ENCODE measurements around the gene MACROD1.

Gene MACROD1

DNA sequence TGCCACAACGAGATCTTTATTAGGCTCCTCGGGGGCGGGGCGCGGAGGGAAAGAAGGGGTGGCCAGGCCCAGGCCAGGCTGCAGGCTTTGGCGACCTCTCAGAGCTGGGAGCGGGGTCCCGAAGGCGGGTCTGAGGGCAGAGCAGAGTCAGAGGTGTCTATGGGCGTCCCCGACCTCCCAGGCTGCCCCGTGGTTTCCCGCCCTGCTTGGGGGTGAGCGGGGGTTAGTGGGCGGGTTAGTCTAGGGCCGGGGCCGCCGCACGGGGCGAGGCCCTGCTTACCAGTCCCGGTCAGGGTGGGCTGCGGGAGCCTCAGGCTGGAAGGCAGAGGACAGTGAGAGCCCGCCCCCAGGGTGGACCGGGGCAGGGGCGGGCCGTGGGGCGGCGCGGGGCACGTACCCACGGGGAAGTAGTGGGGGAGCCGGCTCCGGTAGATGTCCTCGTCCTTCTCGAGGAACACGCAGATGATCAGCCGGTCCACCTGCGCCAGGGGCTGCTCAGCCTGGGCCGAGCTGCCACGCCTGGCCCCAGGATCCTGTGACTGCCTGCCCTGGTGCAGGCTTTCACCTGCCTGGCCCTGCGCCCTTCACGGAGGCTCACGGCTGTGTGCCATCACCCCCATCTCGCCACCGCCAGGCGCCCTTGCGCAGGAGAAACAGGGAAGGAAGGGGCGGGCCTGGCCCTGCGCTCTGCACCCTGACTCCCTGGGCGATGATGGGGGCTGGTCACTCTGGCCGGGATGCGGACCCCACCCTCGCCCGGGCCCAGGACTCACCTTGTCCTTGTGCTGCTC is 167.2 kb downstream of the MACROD1 start:
- no peaks in the 10 kb centered on the region for H3K27me3 Mint-ChIP-seq
- H3K4me1 Mint-ChIP-seq (ENCODE audit: low read depth) = peaks cover 10% of the 10 kb centered on the region
- no peaks in the 10 kb centered on the region for H3K36me3 Mint-ChIP-seq
- H3K27ac Mint-ChIP-seq = no peak overlapping the region
- H3K9me3 Mint-ChIP-seq (ENCODE audit: low read depth) = no peaks in the 10 kb centered on the region
- H3K4me3 Mint-ChIP-seq = no peak overlapping the region

GRCh38 chr11:63997801-63998337 is 168.0 kb downstream of the MACROD1 start:
- Mint-ChIP-seq H3K27ac (no peak overlapping the region), H3K4me1 (ENCODE audit: low read depth) (peaks cover 13% of the 10 kb centered on the region), H3K27me3 (no peaks in the 10 kb centered on the region), H3K36me3 (peaks cover 2% of the 10 kb centered on the region), H3K4me3 (no peak overlapping the region), H3K9me3 (ENCODE audit: low read depth) (no peaks in the 10 kb centered on the region)

DNA sequence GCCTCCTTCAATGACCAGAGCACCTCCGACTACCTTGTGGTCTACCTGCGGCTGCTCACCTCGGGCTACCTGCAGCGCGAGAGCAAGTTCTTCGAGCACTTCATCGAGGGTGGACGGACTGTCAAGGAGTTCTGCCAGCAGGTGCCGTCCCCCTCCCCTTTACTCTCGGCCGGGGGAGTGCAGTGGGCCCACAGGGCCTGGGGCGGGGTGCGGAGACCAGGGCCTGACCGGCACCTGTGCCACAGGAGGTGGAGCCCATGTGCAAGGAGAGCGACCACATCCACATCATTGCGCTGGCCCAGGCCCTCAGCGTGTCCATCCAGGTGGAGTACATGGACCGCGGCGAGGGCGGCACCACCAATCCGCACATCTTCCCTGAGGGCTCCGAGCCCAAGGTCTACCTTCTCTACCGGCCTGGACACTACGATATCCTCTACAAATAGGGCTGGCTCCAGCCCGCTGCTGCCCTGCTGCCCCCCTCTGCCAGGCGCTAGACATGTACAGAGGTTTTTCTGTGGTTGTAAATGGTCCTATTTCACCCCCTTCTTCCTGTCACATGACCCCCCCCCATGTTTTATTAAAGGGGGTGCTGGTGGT is 168.7 kb downstream of the MACROD1 start:
- Mint-ChIP-seq H3K36me3 (peaks cover 2% of the 10 kb centered on the region), H3K27me3 (no peaks in the 10 kb centered on the region), H3K4me1 (ENCODE audit: low read depth) (peaks cover 13% of the 10 kb centered on the region), H3K27ac (no peak overlapping the region), H3K4me3 (no peak overlapping the region), H3K9me3 (ENCODE audit: low read depth) (no peaks in the 10 kb centered on the region)

- Mint-ChIP-seq H3K27ac (no peak overlapping the region), H3K4me1 (ENCODE audit: low read depth) (peaks cover 11% of the 10 kb centered on the region), H3K9me3 (ENCODE audit: low read depth) (no peaks in the 10 kb centered on the region), H3K36me3 (peaks cover 4% of the 10 kb centered on the region), H3K27me3 (no peaks in the 10 kb centered on the region), H3K4me3 (no peak overlapping the region)
Measured at GRCh38 chr11:63996512-63996911, 169.4 kb downstream of the MACROD1 start.

GRCh38 chr11:63993993-63994392 is 171.9 kb downstream of the MACROD1 start:
- Mint-ChIP-seq H3K4me3 (no peak overlapping the region), H3K27me3 (no peaks in the 10 kb centered on the region), H3K36me3 (peaks cover 4% of the 10 kb centered on the region), H3K4me1 (ENCODE audit: low read depth) (peaks cover 14% of the 10 kb centered on the region), H3K27ac (no peak overlapping the region), H3K9me3 (ENCODE audit: low read depth) (no peaks in the 10 kb centered on the region)

GRCh38 chr11:63993100-63993499 is 172.8 kb downstream of the MACROD1 start:
- no peak overlapping the region for H3K4me3 Mint-ChIP-seq
- no peak overlapping the region for H3K27ac Mint-ChIP-seq
- H3K36me3 Mint-ChIP-seq = peaks cover 4% of the 10 kb centered on the region
- H3K9me3 Mint-ChIP-seq (ENCODE audit: low read depth) = no peaks in the 10 kb centered on the region
- H3K27me3 Mint-ChIP-seq = no peaks in the 10 kb centered on the region
- peaks cover 20% of the 10 kb centered on the region for H3K4me1 Mint-ChIP-seq (ENCODE audit: low read depth)

DNA sequence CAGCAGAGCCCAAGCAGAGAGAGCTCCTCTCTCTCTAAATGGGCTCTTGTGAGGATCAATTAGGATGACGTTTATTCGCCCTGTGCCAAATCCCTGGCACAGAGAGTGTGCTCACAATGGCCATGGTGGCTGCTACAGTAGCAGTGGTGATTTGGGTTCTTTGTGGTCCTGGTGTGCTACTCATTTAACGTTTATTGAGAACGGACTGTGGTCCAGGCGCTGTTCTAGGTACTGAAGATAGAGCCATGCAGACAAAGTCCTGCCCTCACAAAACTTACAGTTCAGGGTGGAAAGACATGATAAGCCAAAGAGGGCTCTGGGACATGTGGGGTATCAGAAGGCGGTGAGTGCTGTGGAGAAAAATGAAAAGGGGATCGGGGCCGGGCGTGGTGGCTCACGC is 174.4 kb downstream of the MACROD1 start:
- Mint-ChIP-seq H3K9me3 (ENCODE audit: low read depth) (no peaks in the 10 kb centered on the region), H3K27ac (no peak overlapping the region), H3K27me3 (no peaks in the 10 kb centered on the region), H3K4me3 (no peak overlapping the region), H3K4me1 (ENCODE audit: low read depth) (peaks cover 23% of the 10 kb centered on the region), H3K36me3 (peaks cover 4% of the 10 kb centered on the region)

GRCh38 chr11:63986932-63987513 is 178.9 kb downstream of the MACROD1 start:
- peak overlapping the region; percentile 77 for H3K4me3 Mint-ChIP-seq
- no peak overlapping the region for H3K27ac Mint-ChIP-seq
- peaks cover 29% of the 10 kb centered on the region for H3K4me1 Mint-ChIP-seq (ENCODE audit: low read depth)
- no peaks in the 10 kb centered on the region for H3K27me3 Mint-ChIP-seq
- peaks cover 2% of the 10 kb centered on the region for H3K36me3 Mint-ChIP-seq
- no peaks in the 10 kb centered on the region for H3K9me3 Mint-ChIP-seq (ENCODE audit: low read depth)

DNA sequence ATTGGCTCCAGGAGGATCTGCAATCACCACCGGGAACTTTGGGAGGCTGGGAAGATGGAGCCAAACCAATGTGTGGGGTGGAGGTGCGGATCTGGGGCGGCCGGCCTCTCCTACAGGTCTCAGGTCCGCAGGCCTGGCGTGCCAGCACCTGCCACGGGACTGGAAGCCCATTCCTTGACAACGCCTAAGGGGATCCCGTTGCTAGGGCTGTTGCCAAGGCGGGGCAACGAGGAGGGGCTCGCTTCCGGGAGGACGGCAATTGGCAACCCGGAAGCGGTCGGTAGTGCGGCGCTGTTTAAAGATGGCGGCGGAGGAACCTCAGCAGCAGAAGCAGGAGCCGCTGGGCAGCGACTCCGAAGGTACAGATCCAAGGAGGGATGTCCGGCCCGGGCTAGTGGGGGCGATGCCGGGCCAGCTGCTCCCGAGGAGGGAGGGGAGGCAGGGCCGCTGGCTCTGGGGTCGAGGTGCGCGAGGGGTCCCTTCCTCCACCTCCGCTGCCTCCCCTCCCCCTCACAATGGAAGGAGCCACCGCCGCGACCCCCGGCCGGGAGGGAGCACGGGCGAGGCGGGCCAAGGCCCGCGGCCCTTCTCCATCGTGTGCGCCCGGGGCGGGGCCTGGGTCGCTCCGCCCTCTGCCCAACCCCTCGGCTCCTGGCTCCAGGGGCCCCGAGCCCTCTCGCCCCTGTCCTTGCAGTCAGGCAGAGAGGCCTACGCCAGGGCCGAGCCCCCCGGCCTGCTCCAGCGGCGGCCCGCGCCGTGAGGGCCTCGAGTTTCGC is 179.6 kb downstream of the MACROD1 start, which contains the start of gene OTUB1:
Gene OTUB1 (plus strand): TSS at position 283 of the 776 bp plus-strand sequence. CDS start 19 bp downstream, at position 302.
- no peaks in the 10 kb centered on the region for H3K9me3 Mint-ChIP-seq (ENCODE audit: low read depth)

DNA sequence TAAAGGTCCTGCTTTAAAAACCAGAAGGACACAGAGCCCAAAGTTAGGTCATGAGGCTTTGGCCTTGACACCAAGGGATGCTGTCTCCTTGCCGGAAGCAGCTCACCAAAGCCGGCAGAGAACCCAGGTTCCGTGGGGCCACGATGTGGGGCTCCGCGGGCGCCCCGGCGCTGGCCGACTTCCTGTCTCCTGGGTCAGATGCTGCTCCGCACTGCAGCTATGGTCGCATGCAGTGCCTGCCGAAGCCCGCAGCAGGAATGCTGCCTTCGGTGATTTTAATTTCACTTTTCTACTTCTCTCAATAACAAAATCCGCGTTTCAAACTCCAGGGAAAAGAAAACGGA is 180.1 kb downstream of the MACROD1 start:
- no peaks in the 10 kb centered on the region for H3K9me3 Mint-ChIP-seq (ENCODE audit: low read depth)
- peak overlapping the region; percentile 97 for H3K4me3 Mint-ChIP-seq
- peak overlapping the region; percentile 96 for H3K27ac Mint-ChIP-seq
- no peaks in the 10 kb centered on the region for H3K27me3 Mint-ChIP-seq
- peaks cover 25% of the 10 kb centered on the region for H3K4me1 Mint-ChIP-seq (ENCODE audit: low read depth)
- no peaks in the 10 kb centered on the region for H3K36me3 Mint-ChIP-seq

More for the DNA sequence above, 179.6 kb downstream of the MACROD1 start, which contains the start of gene OTUB1:
- no peaks in the 10 kb centered on the region for H3K27me3 Mint-ChIP-seq
- H3K27ac Mint-ChIP-seq = peak within 1 kb of the TSS; percentile 96
- H3K4me3 Mint-ChIP-seq = peak within 1 kb of the TSS; percentile 97
- peaks cover 25% of the 10 kb centered on the region for H3K4me1 Mint-ChIP-seq (ENCODE audit: low read depth)
- no peaks in the 10 kb centered on the region for H3K36me3 Mint-ChIP-seq

- Mint-ChIP-seq H3K27ac (no peak overlapping the region), H3K4me1 (ENCODE audit: low read depth) (peaks cover 18% of the 10 kb centered on the region), H3K27me3 (no peaks in the 10 kb centered on the region), H3K36me3 (no peaks in the 10 kb centered on the region), H3K9me3 (ENCODE audit: low read depth) (no peaks in the 10 kb centered on the region), H3K4me3 (no peak overlapping the region)
Measured at GRCh38 chr11:63979426-63979825, 186.5 kb downstream of the MACROD1 start.

DNA sequence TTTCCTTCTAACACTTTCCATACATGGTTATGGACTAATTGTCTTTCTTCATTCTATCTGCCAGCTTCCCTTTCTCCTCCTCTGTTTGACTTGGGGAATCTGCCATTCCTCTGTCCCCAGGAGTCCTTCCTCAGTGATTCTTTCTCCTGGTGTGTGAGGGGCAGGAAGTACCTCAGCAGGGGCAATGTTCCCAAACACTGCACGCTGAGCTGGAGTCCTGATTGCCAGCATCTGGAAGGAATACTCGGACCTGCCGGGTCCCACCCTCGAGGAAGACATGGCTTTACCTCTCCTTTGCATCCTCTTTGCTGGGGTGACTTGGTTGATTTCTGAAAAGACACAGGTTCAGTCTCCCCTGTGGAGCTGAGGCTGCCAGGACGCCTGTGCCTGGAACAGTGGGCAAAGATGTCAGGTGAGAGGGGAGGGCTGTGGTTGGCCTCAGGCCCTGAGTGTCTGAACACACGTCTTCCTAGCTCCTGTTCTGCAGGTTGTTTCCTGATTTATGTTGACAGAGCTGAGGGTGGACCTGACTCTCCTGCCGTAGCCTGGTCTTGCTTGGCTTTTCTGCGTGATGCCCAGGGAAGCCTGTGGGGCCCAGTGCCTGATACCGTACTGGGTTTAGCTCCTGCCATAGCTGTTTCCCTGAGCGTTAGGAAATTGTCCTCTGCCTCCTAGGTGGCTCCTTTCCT is 187.2 kb downstream of the MACROD1 start:
- H3K4me1 Mint-ChIP-seq (ENCODE audit: low read depth) = peaks cover 22% of the 10 kb centered on the region
- no peaks in the 10 kb centered on the region for H3K36me3 Mint-ChIP-seq
- no peak overlapping the region for H3K4me3 Mint-ChIP-seq
- H3K27me3 Mint-ChIP-seq = no peaks in the 10 kb centered on the region
- no peak overlapping the region for H3K27ac Mint-ChIP-seq
- no peaks in the 10 kb centered on the region for H3K9me3 Mint-ChIP-seq (ENCODE audit: low read depth)

DNA sequence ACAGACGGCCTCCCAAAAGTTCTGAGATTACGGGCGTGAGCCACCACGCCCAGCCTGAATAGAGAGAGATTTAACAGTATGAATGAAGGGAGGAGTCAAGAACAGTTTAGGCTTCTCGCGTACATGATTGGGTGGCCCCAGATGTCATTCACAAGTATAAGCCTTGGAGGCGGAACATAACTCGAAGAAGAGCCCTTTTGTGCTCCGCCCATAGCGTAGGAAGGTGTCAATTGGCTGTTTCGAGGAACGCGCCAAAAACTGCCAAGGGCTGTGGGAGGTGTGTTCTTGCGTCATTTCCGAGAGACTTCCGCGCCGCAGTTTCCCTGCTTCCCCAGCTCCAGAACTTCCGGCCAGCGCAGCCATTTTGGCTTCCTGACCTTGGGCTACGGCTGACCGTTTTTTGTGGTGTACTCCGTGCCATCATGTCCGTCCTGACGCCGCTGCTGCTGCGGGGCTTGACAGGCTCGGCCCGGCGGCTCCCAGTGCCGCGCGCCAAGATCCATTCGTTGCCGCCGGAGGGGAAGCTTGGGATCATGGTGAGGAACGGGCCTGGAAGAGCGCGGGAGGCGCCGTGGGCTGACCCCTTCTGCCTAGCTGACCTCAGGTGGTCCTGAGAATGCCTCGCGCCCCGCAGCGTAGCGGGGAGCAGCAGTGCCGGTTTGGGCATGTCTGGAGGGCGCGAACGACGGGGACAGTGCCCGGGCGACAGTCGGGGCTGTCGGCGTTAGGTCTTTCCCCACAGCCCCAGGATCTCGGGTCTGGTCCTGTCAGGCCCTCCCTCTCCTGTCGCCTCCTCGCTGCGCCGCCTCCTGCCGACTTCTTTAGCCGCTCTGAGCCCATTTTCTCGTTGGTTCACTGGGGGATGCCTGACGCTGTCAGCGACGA is 191.4 kb downstream of the MACROD1 start, which contains the start of gene COX8A:
Gene COX8A (plus strand): TSS at position 362 of the 885 bp plus-strand sequence. CDS start 61 bp downstream, at position 423.
- Mint-ChIP-seq H3K4me3 (peak within 1 kb of the TSS; percentile 100), H3K4me1 (ENCODE audit: low read depth) (peaks cover 25% of the 10 kb centered on the region), H3K27me3 (no peaks in the 10 kb centered on the region), H3K9me3 (ENCODE audit: low read depth) (no peaks in the 10 kb centered on the region), H3K27ac (peak within 1 kb of the TSS; percentile 99), H3K36me3 (no peaks in the 10 kb centered on the region)

Data from activated naive CD8-positive, alpha-beta T cell (primary cell).